Measurements from ENCODE around the gene MEGF8. TPM values are rescaled to one million over a fixed set of nuclear protein-coding genes. Genes with fewer than 3 reads are reported as not detected.

The MEGF8 gene
- total and polyA plus RNA-seq, 4 donors = 6.0 to 21.7 (median 11.1) TPM

GRCh38 chr19:42333975-42334696, 8.7 kb downstream of the MEGF8 start:
- Histone ChIP-seq H3K27me3 (ENCODE audit: control insufficient read depth in 3 of 3, insufficient read depth in 3 of 3, low read length in 2 of 3) (no peaks in the 10 kb centered on the region), H3K9ac (ENCODE audit: insufficient read depth in 1 of 2, low read length in 2 of 2) (no peak overlapping the region), H3K9me3 (ENCODE audit: control insufficient read depth in 4 of 4, insufficient read depth in 3 of 4, low read length in 3 of 4) (no peaks in the 10 kb centered on the region), H3K36me3 (ENCODE audit: control insufficient read depth in 4 of 4, insufficient read depth in 4 of 4, low read length in 4 of 4) (peaks cover 0 to 20% (median 6%) of the 10 kb centered on the region in 4 donors), H3K27ac (ENCODE audit: low read depth in 1 of 2, low read length in 1 of 2) (no peak overlapping the region), H3K4me3 (no peak overlapping the region), H3K4me1 (ENCODE audit: control insufficient read depth in 5 of 5, insufficient read depth in 5 of 5, low read length in 5 of 5) (peaks cover 0 to 6% (median 0%) of the 10 kb centered on the region in 5 donors)
- 90 to 94% methylated on average over 19 to 21 of the region's 21 CpGs for WGBS, 2 donors
- no peak for DNase-seq
- no peak for ATAC-seq (ENCODE audit: insufficient read depth, low FRiP score)
- TF ChIP-seq CTCF (IDR thresholded peaks at IDR 0.05; ENCODE audit: control extremely low read depth, extremely low read depth) = no peak

- peaks cover 0 to 20% (median 6%) of the 10 kb centered on the region in 4 donors for H3K36me3 ChIP-seq (ENCODE audit: control insufficient read depth in 4 of 4, insufficient read depth in 4 of 4, low read length in 4 of 4)
- no peak overlapping the region for H3K27ac ChIP-seq (ENCODE audit: low read depth in 1 of 2, low read length in 1 of 2)
- H3K9me3 ChIP-seq (ENCODE audit: control insufficient read depth in 4 of 4, insufficient read depth in 3 of 4, low read length in 3 of 4) = no peaks in the 10 kb centered on the region
- no peak overlapping the region for H3K4me3 ChIP-seq
- WGBS, 2 donors = 90 to 91% methylated on average over 13 of the region's 13 CpGs
- no peak for TF ChIP-seq CTCF (IDR thresholded peaks at IDR 0.05; ENCODE audit: control extremely low read depth, extremely low read depth)
- peaks cover 0 to 5% (median 0%) of the 10 kb centered on the region in 5 donors for H3K4me1 ChIP-seq (ENCODE audit: control insufficient read depth in 5 of 5, insufficient read depth in 5 of 5, low read length in 5 of 5)
- H3K27me3 ChIP-seq (ENCODE audit: control insufficient read depth in 3 of 3, insufficient read depth in 3 of 3, low read length in 2 of 3) = no peaks in the 10 kb centered on the region
- ATAC-seq (ENCODE audit: insufficient read depth, low FRiP score) (no peak), DNase-seq (no peak)
- H3K9ac ChIP-seq (ENCODE audit: insufficient read depth in 1 of 2, low read length in 2 of 2) = no peak overlapping the region
These were observed 9.4 kb downstream of the MEGF8 start for GRCh38 chr19:42334697-42335373.

- no peak for TF ChIP-seq CTCF (IDR thresholded peaks at IDR 0.05; ENCODE audit: control extremely low read depth, extremely low read depth)
- Histone ChIP-seq H3K27ac (ENCODE audit: low read depth in 1 of 2, low read length in 1 of 2) (no peak overlapping the region), H3K9me3 (ENCODE audit: control insufficient read depth in 4 of 4, insufficient read depth in 3 of 4, low read length in 3 of 4) (no peaks in the 10 kb centered on the region), H3K27me3 (ENCODE audit: control insufficient read depth in 3 of 3, insufficient read depth in 3 of 3, low read length in 2 of 3) (no peaks in the 10 kb centered on the region), H3K4me1 (ENCODE audit: control insufficient read depth in 5 of 5, insufficient read depth in 5 of 5, low read length in 5 of 5) (peaks cover 0 to under 1% (median 0%) of the 10 kb centered on the region in 5 donors), H3K9ac (ENCODE audit: insufficient read depth in 1 of 2, low read length in 2 of 2) (no peak overlapping the region), H3K36me3 (ENCODE audit: control insufficient read depth in 4 of 4, insufficient read depth in 4 of 4, low read length in 4 of 4) (peaks cover 2 to 20% (median 6%) of the 10 kb centered on the region in 4 donors), H3K4me3 (no peak overlapping the region)
- 72 to 85% methylated on average over 7 of the region's 7 CpGs for WGBS, 2 donors
- DNase-seq = no peak
- ATAC-seq (ENCODE audit: insufficient read depth, low FRiP score) = no peak
These were observed 10.0 kb downstream of the MEGF8 start for GRCh38 chr19:42335374-42335936.

Measured in lung (tissue), 12 donors.